ENCODE results near the gene MADCAM1. TPM values are rescaled to one million over a fixed set of nuclear protein-coding genes. Genes with fewer than 3 reads are reported as not detected.
A peak's percentile ranks its signal among the peaks of the same experiment; 100 is the strongest.

MADCAM1 gene
- total and polyA plus RNA-seq, 7 donors, result 0.08 to 1.8 (median 0.33) TPM

- WGBS, 3 donors, result 64 to 71% (median 68%) methylated on average over 37 to 38 of the region's 38 CpGs
- H3K27me3 ChIP-seq (ENCODE audit: insufficient read depth in 3 of 3, low read length in 2 of 3), result peaks cover 0 to 5% (median 0%) of the 10 kb centered on the region in 3 donors
- no peak for TF ChIP-seq CTCF (IDR thresholded peaks at IDR 0.05)
- no peak for ATAC-seq
- no peak for DNase-seq
- intact Hi-C loops (cut with DNase I), result loop anchor here in 1 of 2 donors (2.0 to 5.0 kb wide), 2 partner anchors 22 to 42 kb away; partner anchors contain the start of gene BSG
- peak overlapping the region; percentile 98 for H3K27ac ChIP-seq
- no peaks in the 10 kb centered on the region for H3K36me3 ChIP-seq (ENCODE audit: insufficient read depth in 1 of 2, low read depth in 1 of 2)
- H3K4me1 ChIP-seq, result peaks cover 23% of the 10 kb centered on the region
- no peaks in the 10 kb centered on the region for H3K9me3 ChIP-seq
- peak overlapping the region; percentile 89 for H3K4me3 ChIP-seq
Observed at GRCh38 chr19:530134-531008, 34.1 kb downstream of the MADCAM1 start.

GRCh38 chr19:531009-531752, 34.9 kb downstream of the MADCAM1 start:
- intact Hi-C loops (cut with DNase I), result loop anchor here in 1 of 2 donors (2.0 to 5.0 kb wide), 2 partner anchors 22 to 41 kb away; partner anchors contain the start of gene BSG
- Histone ChIP-seq H3K9me3 (no peaks in the 10 kb centered on the region), H3K4me3 (peak overlapping the region; percentile 89), H3K4me1 (peaks cover 27% of the 10 kb centered on the region), H3K36me3 (ENCODE audit: insufficient read depth in 1 of 2, low read depth in 1 of 2) (peaks cover 0 to 7% of the 10 kb centered on the region in 2 donors), H3K27ac (peak overlapping the region; percentile 98), H3K27me3 (ENCODE audit: insufficient read depth in 3 of 3, low read length in 2 of 3) (peaks cover 0 to 5% (median 0%) of the 10 kb centered on the region in 3 donors)
- no peak for TF ChIP-seq CTCF (IDR thresholded peaks at IDR 0.05)
- ATAC-seq, result peak; percentile 78 to 86 (median 81)
- peak; percentile 87 to 92 for DNase-seq
- 1% methylated on average over 50 to 100 of the region's 103 CpGs for WGBS, 3 donors

- 0 to 1% (median 1%) methylated on average over 43 to 79 of the region's 84 CpGs for WGBS, 3 donors
- H3K36me3 ChIP-seq (ENCODE audit: insufficient read depth in 1 of 2, low read depth in 1 of 2), result peaks cover 0 to 15% of the 10 kb centered on the region in 2 donors
- peak within 1 kb of the TSS; percentile 98 for H3K27ac ChIP-seq
- peak; percentile 7 to 39 (median 16) for ATAC-seq
- peaks cover 0 to 2% (median 0%) of the 10 kb centered on the region in 3 donors for H3K27me3 ChIP-seq (ENCODE audit: insufficient read depth in 3 of 3, low read length in 2 of 3)
- peak within 1 kb of the TSS; percentile 89 for H3K4me3 ChIP-seq
- TF ChIP-seq CTCF (IDR thresholded peaks at IDR 0.05), result no peak
- intact Hi-C loops (cut with DNase I), result loop anchor here (1.0 to 5.0 kb wide), 3 partner anchors 23 to 40 kb away; partner anchors contain the start of gene BSG (in 2 of the 2)
- DNase-seq, result no peak
- no peaks in the 10 kb centered on the region for H3K9me3 ChIP-seq
- H3K4me1 ChIP-seq, result peaks cover 27% of the 10 kb centered on the region
Observed at GRCh38 chr19:531753-532560, 35.7 kb downstream of the MADCAM1 start, which contains the start of gene CDC34. Gene CDC34 (plus strand): TSS chr19:531760. CDS start chr19:531932, 172 bp downstream.

Data from psoas muscle (tissue), 8 donors.